MCF 10A (cell line): ENCODE data around the gene SPARC. TPM values are rescaled to one million over a fixed set of nuclear protein-coding genes. Genes with fewer than 3 reads are reported as not detected.
A peak's percentile ranks its signal among the peaks of the same experiment; 100 is the strongest.

Experiments used
- BruUV-seq: library from RNA; stranded (reverse); fragments of 400-500 nt; replicated peaks from 2 replicates; lab custom pipeline; 2021; lab: Mats Ljungman, UMichigan
- CTCF ChIA-PET: fragments of 300-600 bp; sonication (Branson Sonifier 250); formaldehyde crosslinking; extraction: SDS; loops from one replicate; lab custom pipeline; 2021; ENCODE audit warnings: antibody characterized with exemption, inconsistent platforms; lab: Yijun Ruan, JAX
- POLR2A ChIA-PET: fragments of 300-600, 350-650 bp; sonication (Branson Sonifier 250); formaldehyde crosslinking; extraction: SDS; loops from one replicate; lab custom pipeline; 2020; ENCODE audit warnings: antibody characterized with exemption, inconsistent platforms; lab: Yijun Ruan, JAX
- DNase-seq: peaks from one replicate; pipeline ENCODE4 v3.0.0-alpha.2; 2018; ENCODE audit not compliant: unreplicated experiment
- H3K27ac Mint-ChIP-seq: one replicate; pipeline ENCODE4 v1.8.0; 2022; ENCODE audit warnings: mild to moderate bottlenecking, low read depth, mixed read lengths; ENCODE audit not compliant: unreplicated experiment
- H3K27me3 Mint-ChIP-seq: one replicate; pipeline ENCODE4 v1.8.0; 2022; ENCODE audit warnings: mixed read lengths; ENCODE audit not compliant: insufficient read depth, unreplicated experiment
- H3K36me3 Mint-ChIP-seq: one replicate; pipeline ENCODE4 v1.8.0; 2022; ENCODE audit warnings: mild to moderate bottlenecking, moderate library complexity, mixed read lengths; ENCODE audit not compliant: insufficient read depth, unreplicated experiment
- H3K4me1 Mint-ChIP-seq: one replicate; pipeline ENCODE4 v1.8.0; 2022; ENCODE audit warnings: mixed read lengths; ENCODE audit not compliant: insufficient read depth, unreplicated experiment
- H3K4me3 Mint-ChIP-seq: one replicate; pipeline ENCODE4 v1.8.0; 2022; ENCODE audit warnings: mild to moderate bottlenecking, moderate library complexity, mixed read lengths; ENCODE audit not compliant: unreplicated experiment
- H3K9me3 Mint-ChIP-seq: one replicate; pipeline ENCODE4 v1.8.0; 2022; ENCODE audit warnings: mixed read lengths; ENCODE audit not compliant: unreplicated experiment
- CTCF ChIP-seq: fragments of 200-600 bp; IDR thresholded peaks from one replicate; pipeline ENCODE4 v1.8.0; 2022; ENCODE audit warnings: antibody characterized with exemption, mild to moderate bottlenecking; ENCODE audit not compliant: unreplicated experiment
- intact Hi-C: fragments of 100-400 bp; cut with micrococcal nuclease; formaldehyde crosslinking; loops from 2 replicates; pipeline ENCODE4 v1.14.1; 2022
- total RNA-seq: library from RNA; stranded (reverse); gene quantifications from 2 replicates; pipeline ENCODE4 v1.2.3, GENCODE V29; 2022

SPARC gene
- total RNA-seq, 1 experiment from 2014 or later = 32.6 TPM

GRCh38 chr5:151615431-151615830 is 71.3 kb downstream of the SPARC start:
- no peak for TF ChIP-seq CTCF
- ChIA-PET CTCF (interaction anchor here (1.2 to 18.4 kb wide), 7 partner anchors 9 to 44 kb away, joined by 3 to 174 read pairs (median 5); partner anchors contain the start of gene FAT2), POLR2A (interaction anchor here (1.3 to 22.5 kb wide), 7 partner anchors 13 to 157 kb away, joined by 3 to 535 read pairs (median 105); partner anchors contain the start of genes FAT2 and G3BP1)
- Mint-ChIP-seq H3K27ac (peak overlapping the region; percentile 52), H3K27me3 (no peaks in the 10 kb centered on the region), H3K9me3 (no peaks in the 10 kb centered on the region), H3K4me1 (peaks cover 79% of the 10 kb centered on the region), H3K36me3 (no peaks in the 10 kb centered on the region), H3K4me3 (peak overlapping the region; percentile 4)
- peak; percentile 99 for DNase-seq
- no TSS peak for BruUV-seq
- intact Hi-C loops = loop anchor here (2.0 to 5.0 kb wide), 2 partner anchors 27 to 43 kb away; no protein-coding TSS in a partner anchor

- ChIA-PET CTCF (interaction anchor here (1.0 to 18.4 kb wide), 11 partner anchors 9 to 94 kb away, joined by 3 to 174 read pairs (median 4); no protein-coding TSS in a partner anchor), POLR2A (interaction anchor here (0.6 to 22.5 kb wide), 10 partner anchors 12 to 735 kb away, joined by 3 to 535 read pairs (median 11); partner anchors contain the start of genes FAT2 and GM2A)
- H3K9me3 Mint-ChIP-seq = no peaks in the 10 kb centered on the region
- no peak for TF ChIP-seq CTCF
- peak overlapping the region; percentile 52 for H3K27ac Mint-ChIP-seq
- intact Hi-C loops = loop anchor here (2.0 kb wide), 1 partner anchor 26 kb away; no protein-coding TSS in a partner anchor
- no peak overlapping the region for H3K4me3 Mint-ChIP-seq
- no TSS peak for BruUV-seq
- DNase-seq = peak; percentile 57
- H3K36me3 Mint-ChIP-seq = no peaks in the 10 kb centered on the region
- H3K27me3 Mint-ChIP-seq = no peaks in the 10 kb centered on the region
- H3K4me1 Mint-ChIP-seq = peaks cover 72% of the 10 kb centered on the region
These were observed 72.2 kb downstream of the SPARC start for GRCh38 chr5:151614565-151614964.

GRCh38 chr5:151612689-151613427 is 73.9 kb downstream of the SPARC start:
- H3K27ac Mint-ChIP-seq = peak overlapping the region; percentile 30
- no peaks in the 10 kb centered on the region for H3K27me3 Mint-ChIP-seq
- CTCF ChIA-PET = interaction anchor here (0.6 to 18.4 kb wide), 12 partner anchors 9 to 571 kb away, joined by 3 to 174 read pairs (median 4); no protein-coding TSS in a partner anchor
- no peak overlapping the region for H3K4me3 Mint-ChIP-seq
- no peak for TF ChIP-seq CTCF
- H3K36me3 Mint-ChIP-seq = no peaks in the 10 kb centered on the region
- BruUV-seq = no TSS peak
- POLR2A ChIA-PET = interaction anchor here (0.6 to 22.5 kb wide), 14 partner anchors 11 to 360 kb away, joined by 3 to 535 read pairs (median 9); partner anchors contain the start of genes FAT2 and GM2A
- H3K4me1 Mint-ChIP-seq = peaks cover 56% of the 10 kb centered on the region
- peak; percentile 93 for DNase-seq
- no peaks in the 10 kb centered on the region for H3K9me3 Mint-ChIP-seq
- intact Hi-C loops = no loop called here
